Measurements from ENCODE around the gene MPIG6B. TPM values are rescaled to one million over a fixed set of nuclear protein-coding genes. Genes with fewer than 3 reads are reported as not detected.

MPIG6B gene
- polyA plus RNA-seq, 1 donor (not counting 4 experiments of a cell fraction or from before 2014, with no cell fraction given): 0.10 TPM

DNA sequence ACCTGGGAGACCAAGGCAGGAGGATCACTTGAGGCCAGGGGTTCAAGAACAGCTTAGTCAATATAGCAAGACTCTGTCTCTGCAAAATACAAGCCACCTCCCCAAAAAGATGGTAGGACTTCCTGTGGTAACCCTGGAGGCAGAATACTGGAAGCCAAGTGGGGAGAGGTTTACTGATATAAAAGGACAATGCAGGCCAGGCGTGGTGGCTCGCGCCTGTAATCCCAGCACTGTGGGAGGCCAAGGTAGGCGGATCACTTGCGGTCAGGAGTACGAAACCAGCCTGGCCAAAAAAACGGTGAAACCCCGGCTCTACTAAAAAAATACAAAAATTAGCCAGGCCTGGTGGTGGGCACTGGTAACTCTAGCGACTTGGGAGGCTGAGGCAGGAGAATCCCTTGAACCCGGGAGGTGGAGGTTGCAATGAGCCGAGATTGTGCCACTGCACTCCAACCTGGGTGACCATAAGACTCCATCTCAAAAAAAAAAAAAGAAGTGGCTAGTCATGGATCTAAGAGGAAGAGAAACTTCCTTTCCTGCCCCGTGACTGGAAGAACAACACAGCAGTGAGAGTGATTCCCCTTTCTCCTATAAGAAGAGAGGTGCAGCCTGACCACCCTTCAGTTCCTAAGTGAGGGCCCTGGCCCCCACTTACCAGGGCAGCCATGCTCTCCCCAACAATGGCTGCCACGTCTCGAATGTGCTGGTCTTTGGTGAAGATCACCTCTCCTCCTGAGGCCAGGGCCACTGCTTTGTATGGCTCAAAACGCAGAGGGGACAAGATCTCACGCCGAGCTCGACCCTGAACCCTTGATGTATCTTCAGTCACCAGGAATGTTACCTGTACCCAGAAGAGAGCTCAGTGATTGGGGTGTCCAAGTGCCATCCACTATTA is 45.4 kb downstream of the MPIG6B start:
- TF ChIP-seq, protein P1, sequence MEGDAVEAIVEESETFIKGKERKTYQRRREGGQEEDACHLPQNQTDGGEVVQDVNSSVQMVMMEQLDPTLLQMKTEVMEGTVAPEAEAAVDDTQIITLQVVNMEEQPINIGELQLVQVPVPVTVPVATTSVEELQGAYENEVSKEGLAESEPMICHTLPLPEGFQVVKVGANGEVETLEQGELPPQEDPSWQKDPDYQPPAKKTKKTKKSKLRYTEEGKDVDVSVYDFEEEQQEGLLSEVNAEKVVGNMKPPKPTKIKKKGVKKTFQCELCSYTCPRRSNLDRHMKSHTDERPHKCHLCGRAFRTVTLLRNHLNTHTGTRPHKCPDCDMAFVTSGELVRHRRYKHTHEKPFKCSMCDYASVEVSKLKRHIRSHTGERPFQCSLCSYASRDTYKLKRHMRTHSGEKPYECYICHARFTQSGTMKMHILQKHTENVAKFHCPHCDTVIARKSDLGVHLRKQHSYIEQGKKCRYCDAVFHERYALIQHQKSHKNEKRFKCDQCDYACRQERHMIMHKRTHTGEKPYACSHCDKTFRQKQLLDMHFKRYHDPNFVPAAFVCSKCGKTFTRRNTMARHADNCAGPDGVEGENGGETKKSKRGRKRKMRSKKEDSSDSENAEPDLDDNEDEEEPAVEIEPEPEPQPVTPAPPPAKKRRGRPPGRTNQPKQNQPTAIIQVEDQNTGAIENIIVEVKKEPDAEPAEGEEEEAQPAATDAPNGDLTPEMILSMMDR (optimal IDR thresholded peaks at IDR 0.05 in 1 of 3, IDR thresholded peaks at IDR 0.05 in 1 of 3, conservative IDR thresholded peaks at IDR 0.05 in 1 of 3; ENCODE audit: extremely low read depth in 1 of 3, insufficient read depth in 2 of 3, low read length in 3 of 3): no peak
- no peak for TF ChIP-seq EZH2 (IDR thresholded peaks at IDR 0.05; ENCODE audit: low read length)
- Histone ChIP-seq H3K4me2 (ENCODE audit: control insufficient read depth, extremely low read depth, insufficient read depth, low read depth, low read length) (no peak overlapping the region), H3K9ac (ENCODE audit: control insufficient read depth, extremely low read depth, insufficient read depth, low read length) (no peak overlapping the region), H3K9me1 (ENCODE audit: control insufficient read depth, extremely low read depth, insufficient read depth, low read length) (peaks cover 2% of the 10 kb centered on the region), H2AFZ (ENCODE audit: control insufficient read depth, low read length) (no peak overlapping the region), H3K36me3 (ENCODE audit: control insufficient read depth in 2 of 2, extremely low read depth in 1 of 2, insufficient read depth in 2 of 2, low read length in 2 of 2) (no peaks in the 10 kb centered on the region), H3K9me3 (ENCODE audit: control insufficient read depth, low read depth, low read length) (no peaks in the 10 kb centered on the region), H3K27me3 (ENCODE audit: control insufficient read depth, extremely low read depth, insufficient read depth, low read length) (no peaks in the 10 kb centered on the region), H3K79me2 (ENCODE audit: control insufficient read depth, insufficient read depth, low read length) (no peaks in the 10 kb centered on the region), H4K20me1 (ENCODE audit: control insufficient read depth, extremely low read depth, insufficient read depth, low read length) (no peaks in the 10 kb centered on the region), H3K27ac (ENCODE audit: control insufficient read depth, insufficient read depth, low read length) (no peak overlapping the region), H3K4me3 (ENCODE audit: control insufficient read depth in 2 of 3, extremely low read depth in 1 of 3, insufficient read depth in 2 of 3, low read depth in 1 of 3, low read length in 3 of 3) (no peak overlapping the region), H3K4me1 (ENCODE audit: control insufficient read depth, extremely low read depth, insufficient read depth, low read length) (peaks cover 3% of the 10 kb centered on the region)
- no peak for FAIRE-seq
- DNase-seq (ENCODE audit: low read depth, low spot score): no peak
- dilution Hi-C loops (cut with MboI; ENCODE audit: extremely low pct_ligation_motif_present, low sequenced_read_pairs): no loop called here

DNA sequence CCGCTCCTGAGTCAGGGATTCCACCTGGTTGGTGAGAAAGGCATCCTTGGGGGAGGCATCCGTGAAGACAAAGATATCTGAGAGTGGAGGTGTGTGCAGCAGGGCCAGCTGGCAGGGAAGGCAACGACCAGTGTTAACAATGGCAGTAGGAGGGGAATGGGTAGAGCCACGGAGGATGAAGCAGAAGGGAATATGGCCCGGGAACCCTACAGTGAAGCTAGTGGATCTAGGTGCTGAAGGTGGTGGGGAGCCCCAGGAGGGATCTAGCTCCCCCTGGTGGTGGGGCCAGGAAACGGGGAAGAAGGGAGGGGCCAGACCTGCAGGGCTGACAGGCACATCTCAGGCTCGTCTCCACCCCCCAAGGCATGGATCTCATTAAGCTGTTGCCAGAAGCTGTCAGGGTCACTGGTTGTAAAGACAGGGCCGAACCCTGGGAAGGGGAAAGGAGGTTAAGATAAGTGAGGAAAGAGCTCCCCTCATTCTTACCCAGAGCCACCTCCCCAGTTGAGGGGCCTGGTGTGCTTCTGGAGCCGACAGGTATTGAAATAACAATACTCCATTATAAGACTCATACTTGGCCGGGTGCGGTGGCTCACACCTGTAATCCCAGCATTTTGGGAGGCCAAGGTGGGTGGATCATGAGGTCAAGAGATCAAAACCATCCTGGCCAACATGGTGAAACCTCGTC is 46.7 kb downstream of the MPIG6B start:
- no peaks in the 10 kb centered on the region for H3K27me3 ChIP-seq (ENCODE audit: control insufficient read depth, extremely low read depth, insufficient read depth, low read length)
- H3K9me1 ChIP-seq (ENCODE audit: control insufficient read depth, extremely low read depth, insufficient read depth, low read length): peaks cover 2% of the 10 kb centered on the region
- H3K36me3 ChIP-seq (ENCODE audit: control insufficient read depth in 2 of 2, extremely low read depth in 1 of 2, insufficient read depth in 2 of 2, low read length in 2 of 2): no peaks in the 10 kb centered on the region
- H3K27ac ChIP-seq (ENCODE audit: control insufficient read depth, insufficient read depth, low read length): no peak overlapping the region
- no peaks in the 10 kb centered on the region for H3K9me3 ChIP-seq (ENCODE audit: control insufficient read depth, low read depth, low read length)
- peaks cover 3% of the 10 kb centered on the region for H3K4me1 ChIP-seq (ENCODE audit: control insufficient read depth, extremely low read depth, insufficient read depth, low read length)
- no peak overlapping the region for H3K9ac ChIP-seq (ENCODE audit: control insufficient read depth, extremely low read depth, insufficient read depth, low read length)
- no peak overlapping the region for H3K4me2 ChIP-seq (ENCODE audit: control insufficient read depth, extremely low read depth, insufficient read depth, low read depth, low read length)
- DNase-seq (ENCODE audit: low read depth, low spot score) (peak; percentile 64), FAIRE-seq (peak; percentile 34)
- TF ChIP-seq EZH2 (IDR thresholded peaks at IDR 0.05; ENCODE audit: low read length): no peak
- TF ChIP-seq, protein P1 (optimal IDR thresholded peaks at IDR 0.05 in 1 of 3, IDR thresholded peaks at IDR 0.05 in 1 of 3, conservative IDR thresholded peaks at IDR 0.05 in 1 of 3; ENCODE audit: extremely low read depth in 1 of 3, insufficient read depth in 2 of 3, low read length in 3 of 3): peak; percentile 92 to 98 (median 95)
- H2AFZ ChIP-seq (ENCODE audit: control insufficient read depth, low read length): no peak overlapping the region
- no peak overlapping the region for H3K4me3 ChIP-seq (ENCODE audit: control insufficient read depth in 2 of 3, extremely low read depth in 1 of 3, insufficient read depth in 2 of 3, low read depth in 1 of 3, low read length in 3 of 3)
- dilution Hi-C loops (cut with MboI; ENCODE audit: extremely low pct_ligation_motif_present, low sequenced_read_pairs): no loop called here
- no peaks in the 10 kb centered on the region for H4K20me1 ChIP-seq (ENCODE audit: control insufficient read depth, extremely low read depth, insufficient read depth, low read length)
- no peaks in the 10 kb centered on the region for H3K79me2 ChIP-seq (ENCODE audit: control insufficient read depth, insufficient read depth, low read length)

Measured in keratinocyte (primary cell).